Measurements from ENCODE around the gene WDR19.
"Not testable (repeated sequence)": the region's sequence is repeated elsewhere in the genome, so short reads cannot be mapped to it uniquely, and the experiment has no call there.

WDR19 gene

DNA sequence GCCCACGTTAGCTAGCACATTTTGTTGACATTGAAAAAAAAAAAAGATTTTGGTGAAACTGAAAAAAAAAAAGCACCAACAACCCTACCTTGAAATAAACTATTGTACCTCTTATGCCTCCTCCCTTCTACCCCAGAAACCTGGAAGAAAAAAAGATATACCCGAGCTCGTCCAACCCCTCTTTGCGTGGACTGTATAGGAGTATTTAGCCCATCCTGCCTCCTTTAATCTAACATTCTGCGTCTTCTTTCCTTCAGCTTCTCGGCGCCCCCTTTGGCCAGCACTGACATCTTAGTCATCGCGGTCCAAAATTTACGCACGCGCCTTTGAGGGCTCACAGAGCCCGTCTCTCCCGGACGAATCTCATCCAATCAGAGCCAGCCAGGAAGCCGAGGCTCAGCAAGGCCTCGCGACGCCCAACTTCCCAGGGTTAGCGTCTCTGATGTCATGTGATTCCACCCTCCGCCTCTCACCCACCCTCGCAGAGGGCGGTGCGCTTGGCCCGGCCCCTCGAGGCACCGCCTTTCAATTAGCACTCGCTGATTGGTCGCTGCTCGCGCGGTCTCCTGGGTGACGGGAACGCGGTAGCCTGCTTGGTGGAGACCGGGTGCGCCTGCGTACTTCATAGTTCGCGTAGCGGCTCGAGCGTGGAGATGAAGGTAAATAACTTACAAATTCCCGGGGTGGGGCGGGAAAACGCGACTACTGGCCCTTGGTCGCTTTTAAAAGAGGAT, at the start of gene WDR19:
Gene WDR19 (plus strand): TSS at position 625 of the 734 bp plus-strand sequence. CDS start 29 bp downstream, at position 654.
- peak within 1 kb of the TSS; percentile 92 for H3K4me3 ChIP-seq (ENCODE audit: low read length)
- TF ChIP-seq, protein P1, sequence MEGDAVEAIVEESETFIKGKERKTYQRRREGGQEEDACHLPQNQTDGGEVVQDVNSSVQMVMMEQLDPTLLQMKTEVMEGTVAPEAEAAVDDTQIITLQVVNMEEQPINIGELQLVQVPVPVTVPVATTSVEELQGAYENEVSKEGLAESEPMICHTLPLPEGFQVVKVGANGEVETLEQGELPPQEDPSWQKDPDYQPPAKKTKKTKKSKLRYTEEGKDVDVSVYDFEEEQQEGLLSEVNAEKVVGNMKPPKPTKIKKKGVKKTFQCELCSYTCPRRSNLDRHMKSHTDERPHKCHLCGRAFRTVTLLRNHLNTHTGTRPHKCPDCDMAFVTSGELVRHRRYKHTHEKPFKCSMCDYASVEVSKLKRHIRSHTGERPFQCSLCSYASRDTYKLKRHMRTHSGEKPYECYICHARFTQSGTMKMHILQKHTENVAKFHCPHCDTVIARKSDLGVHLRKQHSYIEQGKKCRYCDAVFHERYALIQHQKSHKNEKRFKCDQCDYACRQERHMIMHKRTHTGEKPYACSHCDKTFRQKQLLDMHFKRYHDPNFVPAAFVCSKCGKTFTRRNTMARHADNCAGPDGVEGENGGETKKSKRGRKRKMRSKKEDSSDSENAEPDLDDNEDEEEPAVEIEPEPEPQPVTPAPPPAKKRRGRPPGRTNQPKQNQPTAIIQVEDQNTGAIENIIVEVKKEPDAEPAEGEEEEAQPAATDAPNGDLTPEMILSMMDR (conservative IDR thresholded peaks at IDR 0.05; ENCODE audit: low read length) = peak; percentile 56
- DNase-seq (ENCODE audit: low read depth) = peak; percentile 99

DNA sequence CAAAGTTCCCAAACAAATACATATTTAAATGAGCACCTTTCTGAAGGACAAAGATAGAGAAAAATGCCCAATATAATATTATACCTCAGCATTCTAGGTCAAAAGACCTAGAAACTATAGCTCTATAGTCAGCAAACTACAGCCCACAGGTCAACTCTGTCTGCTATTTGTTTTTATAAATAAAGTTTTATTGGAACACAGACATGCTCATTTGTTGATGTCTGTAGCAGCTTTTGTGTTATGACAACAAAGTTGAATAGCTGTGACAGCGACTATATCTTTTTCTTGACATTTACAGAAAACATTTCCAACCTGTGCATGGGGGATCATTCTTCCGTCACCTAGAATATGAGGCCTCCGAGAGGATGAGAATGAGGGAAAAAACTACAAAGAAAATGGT, 48.7 kb upstream of the WDR19 start:
- H3K4me3 ChIP-seq (ENCODE audit: low read length) = no peak overlapping the region
- TF ChIP-seq, protein P1 (conservative IDR thresholded peaks at IDR 0.05; ENCODE audit: low read length) = no peak
- no peak for DNase-seq (ENCODE audit: low read depth)

DNA sequence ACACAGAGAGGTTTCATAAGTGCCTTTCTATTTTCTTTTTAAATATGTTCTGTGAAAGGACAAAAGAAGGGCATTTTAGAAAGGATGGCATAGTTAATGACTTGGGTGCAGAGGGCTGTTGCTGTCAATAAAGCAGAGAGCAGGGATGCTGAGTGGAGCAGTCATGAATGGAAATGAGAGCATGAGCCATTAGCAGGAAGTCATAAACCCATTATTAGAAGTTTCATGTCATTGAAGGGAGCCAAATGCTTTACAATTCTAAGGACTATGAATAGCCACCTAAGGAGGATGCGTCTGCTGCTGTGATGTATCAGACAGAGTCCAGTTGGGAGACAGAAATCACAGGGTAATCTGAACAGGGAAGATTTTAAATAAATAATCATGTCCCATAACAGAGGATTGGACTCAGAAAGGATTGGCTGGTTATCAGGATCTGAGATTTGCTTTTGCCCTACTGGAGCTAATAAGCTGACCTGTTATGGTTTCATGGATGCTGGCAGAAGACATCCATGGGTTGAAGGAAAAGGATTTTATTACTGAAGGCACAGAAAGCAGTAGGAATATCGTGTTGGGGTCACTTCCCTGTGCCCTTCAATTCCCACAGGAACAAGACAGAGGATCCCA, 47.5 kb upstream of the WDR19 start:
- H3K4me3 ChIP-seq (ENCODE audit: low read length) = no peak overlapping the region
- no peak for DNase-seq (ENCODE audit: low read depth)
- TF ChIP-seq, protein P1 (conservative IDR thresholded peaks at IDR 0.05; ENCODE audit: low read length) = no peak

DNA sequence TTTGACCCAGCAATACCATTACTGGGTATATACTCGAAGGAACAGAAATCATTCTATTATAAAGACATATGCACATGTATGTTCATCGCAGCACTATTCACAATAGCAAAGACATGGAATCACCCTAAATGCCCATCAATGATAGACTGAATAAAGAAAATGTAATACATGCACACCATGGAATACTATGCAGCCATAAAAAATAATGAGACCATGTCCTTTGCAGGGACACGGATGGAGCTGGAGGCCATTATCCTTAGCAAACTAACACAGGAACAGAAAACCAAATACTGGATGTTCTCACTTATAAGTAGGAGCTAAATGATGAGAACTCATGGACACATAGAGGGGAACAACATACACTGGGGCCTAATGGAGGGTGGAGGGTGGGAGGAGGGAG, 44.1 kb upstream of the WDR19 start:
- not testable (repeated sequence) for H3K4me3 ChIP-seq (ENCODE audit: low read length); DNase-seq (ENCODE audit: low read depth)

DNA sequence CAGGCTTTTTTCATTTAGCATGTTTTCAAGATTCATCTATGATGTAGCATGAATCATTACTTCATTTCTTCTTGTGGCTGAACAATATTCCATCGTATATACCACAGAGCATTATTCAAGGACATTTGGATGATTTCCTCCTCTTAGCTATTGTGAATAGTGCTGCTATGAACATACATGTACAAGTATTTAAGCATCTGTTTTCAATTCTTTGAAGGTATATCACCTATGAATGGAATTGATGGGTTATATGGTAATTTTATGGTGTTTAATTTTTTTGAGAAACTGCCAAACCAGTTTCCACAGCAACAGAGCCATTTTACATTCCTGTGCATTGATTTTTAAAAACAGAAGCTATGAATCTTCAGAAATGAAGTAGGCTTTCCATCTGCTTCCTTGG, 36.1 kb upstream of the WDR19 start:
- TF ChIP-seq, protein P1 (conservative IDR thresholded peaks at IDR 0.05; ENCODE audit: low read length) = no peak
- DNase-seq (ENCODE audit: low read depth) = no peak
- H3K4me3 ChIP-seq (ENCODE audit: low read length) = no peak overlapping the region

DNA sequence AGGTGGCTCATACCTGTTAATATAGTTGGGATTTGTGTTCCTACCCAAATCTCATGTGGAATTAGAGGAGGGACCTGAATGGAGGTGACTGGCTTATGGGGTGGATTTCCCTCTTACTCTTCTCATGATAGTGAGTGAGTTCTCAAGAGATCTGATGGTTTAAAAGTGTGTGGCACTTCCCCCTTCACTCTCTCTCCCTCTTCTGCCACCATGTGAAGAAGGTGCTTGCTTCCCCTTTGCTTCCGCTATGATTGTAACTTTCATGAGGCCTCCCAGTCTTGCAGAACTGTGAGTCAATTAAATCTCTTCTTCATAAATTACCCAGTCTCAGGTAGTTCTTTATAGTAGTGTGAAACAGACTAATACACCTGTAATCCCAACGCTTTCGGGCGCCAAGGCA, 28.3 kb upstream of the WDR19 start:
- no peak overlapping the region for H3K4me3 ChIP-seq (ENCODE audit: low read length)
- TF ChIP-seq, protein P1 (conservative IDR thresholded peaks at IDR 0.05; ENCODE audit: low read length) = no peak
- DNase-seq (ENCODE audit: low read depth) = no peak

DNA sequence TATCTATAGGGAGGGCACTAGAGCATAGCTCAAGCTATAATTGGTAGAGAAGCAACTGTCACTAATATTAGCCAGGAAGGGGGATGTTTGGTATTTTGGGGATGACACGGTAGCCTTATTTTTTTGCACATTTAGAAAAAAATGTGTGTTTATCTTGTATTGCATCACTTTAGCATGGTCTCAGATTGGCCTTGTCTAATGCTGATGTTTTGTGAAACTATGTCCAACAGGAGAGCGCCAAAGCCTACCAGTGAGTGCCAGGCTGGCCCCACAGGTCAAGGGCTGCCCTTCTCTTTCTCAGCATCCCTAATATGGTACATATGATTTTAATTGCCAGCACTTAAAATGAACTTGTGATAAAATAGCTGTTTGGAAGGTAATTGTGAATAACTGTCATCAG, 24.8 kb upstream of the WDR19 start:
- H3K4me3 ChIP-seq (ENCODE audit: low read length) = no peak overlapping the region
- no peak for DNase-seq (ENCODE audit: low read depth)
- TF ChIP-seq, protein P1 (conservative IDR thresholded peaks at IDR 0.05; ENCODE audit: low read length) = no peak
